Measurements from ENCODE around the gene TRIM54.

DNA sequence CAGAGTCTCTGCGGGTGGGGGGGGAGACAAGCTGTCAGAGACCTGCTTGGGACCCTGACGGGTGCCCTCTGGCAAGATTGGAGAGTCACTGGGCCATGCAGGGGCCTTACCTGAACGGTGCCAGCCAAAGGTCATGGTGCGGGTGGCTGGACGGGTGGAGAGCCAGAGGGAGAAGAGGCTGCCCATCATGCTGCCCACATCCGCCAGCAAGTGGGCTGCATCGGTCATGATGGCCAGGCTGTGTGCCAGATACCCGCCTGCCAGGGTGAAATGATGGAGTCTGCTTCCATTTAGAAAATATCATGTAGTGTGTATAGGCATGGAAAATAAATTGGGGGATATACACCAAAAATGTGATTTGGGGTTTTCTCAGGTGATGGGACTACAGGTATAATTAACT, 24.2 kb upstream of the TRIM54 start:
- no peak for TF ChIP-seq CTCF (IDR thresholded peaks at IDR 0.05)
- no peak for TF ChIP-seq POLR2A (IDR thresholded peaks at IDR 0.05)

Data from right lobe of liver (tissue), 4 donors.